Stimulated activated CD4-positive, alpha-beta T cell treated with anti-CD3 and anti-CD28 coated beads, Interleukin-1b, Interleukin-23, amount 100 ng/mL, for 4 hours (primary cell): ENCODE results near the gene TICAM2.

Experiments used
- DNase-seq, 2 donors: peaks; one replicate each; pipeline ENCODE4 v3.0.0-alpha.2; 2020; ENCODE audit warnings: low read depth in 2 of 2

The TICAM2 gene

GRCh38 chr5:115532517-115532916, 69.8 kb downstream of the TICAM2 start:
- DNase-seq, result no peak

GRCh38 chr5:115531787-115532367, 70.4 kb downstream of the TICAM2 start:
- DNase-seq, result no peak

GRCh38 chr5:115531380-115531779, 70.9 kb downstream of the TICAM2 start:
- DNase-seq, result no peak

- DNase-seq, result no peak
Observed at GRCh38 chr5:115530426-115530825, 71.9 kb downstream of the TICAM2 start.
